OCI-LY3 (cell line): Measurements from ENCODE around the gene GON7.
A peak's percentile ranks its signal among the peaks of the same experiment; 100 is the strongest.
"Not testable (repeated sequence)": the region's sequence is repeated elsewhere in the genome, so short reads cannot be mapped to it uniquely, and the experiment has no call there.

Experiments used
- H2AFZ ChIP-seq: fragments of 200-600, 300-600 bp; shearing (Covaris generic); 2 replicates; pipeline ENCODE4 v1.6.0; 2014; ENCODE audit warnings: antibody characterized with exemption, low read depth, low read length
- H3K27ac ChIP-seq: fragments of 200-600, 300-600 bp; sonication (generic); 2 replicates; pipeline ENCODE4 v1.5.1; 2014; ENCODE audit warnings: mild to moderate bottlenecking, low read length, moderate library complexity, mixed read lengths
- H3K27me3 ChIP-seq: fragments of 200-600, 300-600 bp; sonication (generic); 2 replicates; pipeline ENCODE4 v1.6.1; 2014; ENCODE audit warnings: low read depth, low read length, mixed read lengths
- H3K36me3 ChIP-seq: fragments of 200-600, 300-600 bp; sonication (generic); replicated peaks from 2 replicates; pipeline ENCODE3; 2014; ENCODE audit warnings: low read depth, low read length, mixed read lengths
- H3K4me1 ChIP-seq: fragments of 300-600, 200-600 bp; sonication (generic); 2 replicates; pipeline ENCODE4 v1.6.1; 2014; ENCODE audit warnings: low read length, mixed read lengths
- H3K4me2 ChIP-seq: fragments of 200-600, 300-600 bp; sonication (generic); 2 replicates; pipeline ENCODE4 v1.6.1; 2014; ENCODE audit warnings: low read length, mixed read lengths
- H3K4me3 ChIP-seq: fragments of 300-600, 200-600 bp; sonication (generic); 2 replicates; pipeline ENCODE4 v1.5.1; 2014; ENCODE audit warnings: antibody characterized with exemption, mild to moderate bottlenecking, low read length, moderate library complexity
- H3K79me2 ChIP-seq: fragments of 300-600, 200-600 bp; shearing (Covaris generic); 2 replicates; pipeline ENCODE4 v1.6.1; 2014; ENCODE audit warnings: mild to moderate bottlenecking, low read length, mixed read lengths
- H3K9ac ChIP-seq: fragments of 300-600, 200-600 bp; shearing (Covaris generic); 2 replicates; pipeline ENCODE4 v1.6.0; 2014; ENCODE audit warnings: mild to moderate bottlenecking, low read length, moderate library complexity
- H3K9me3 ChIP-seq: fragments of 200-600, 300-600 bp; shearing (Covaris generic); 2 replicates; pipeline ENCODE4 v1.6.1; 2014; ENCODE audit warnings: low read length, mixed read lengths; ENCODE audit not compliant: insufficient read depth
- H4K20me1 ChIP-seq: fragments of 200-600, 300-600 bp; sonication (generic); 2 replicates; pipeline ENCODE4 v1.6.1; 2016; ENCODE audit warnings: low read length, mixed read lengths; ENCODE audit not compliant: insufficient read depth
- EZH2phosphoT487 ChIP-seq: fragments of 200-600 bp; shearing (Covaris generic); IDR thresholded peaks from 2 replicates; pipeline ENCODE4 v1.6.1; 2018; ENCODE audit warnings: antibody characterized with exemption, mixed run types, low read depth
- TF ChIP-seq, protein P1 (sequence below): fragments of 200-600, 300-600 bp; sonication (generic); IDR thresholded peaks from 2 replicates; pipeline ENCODE4 v1.5.1; 2014; ENCODE audit warnings: antibody characterized with exemption, low read length, low read depth

The GON7 gene

DNA sequence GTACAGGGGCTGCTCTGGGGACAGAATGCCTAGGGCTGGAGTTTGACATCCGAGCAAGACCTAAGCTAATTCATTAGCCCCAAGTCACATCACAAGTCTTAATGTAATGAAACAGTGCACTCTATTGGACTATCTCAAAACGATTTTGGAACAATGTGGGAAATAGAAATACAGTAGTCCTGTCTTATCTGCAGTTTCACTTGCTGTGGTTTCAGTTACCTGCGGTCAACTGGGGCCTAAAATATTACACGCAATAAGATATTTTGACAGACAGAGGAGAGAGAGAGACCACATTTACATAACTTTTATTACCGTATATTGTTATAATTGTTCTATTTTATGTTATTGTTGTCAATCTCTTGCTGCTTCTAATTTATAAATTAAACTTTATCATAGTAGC lies 43.3 kb downstream of the GON7 start:
- no peak overlapping the region for H3K4me3 ChIP-seq
- no peak overlapping the region for H3K9ac ChIP-seq
- no peak overlapping the region for H3K27ac ChIP-seq
- H3K9me3 ChIP-seq, result no peaks in the 10 kb centered on the region
- no peaks in the 10 kb centered on the region for H4K20me1 ChIP-seq
- no peak for TF ChIP-seq EZH2phosphoT487
- TF ChIP-seq, protein P1, sequence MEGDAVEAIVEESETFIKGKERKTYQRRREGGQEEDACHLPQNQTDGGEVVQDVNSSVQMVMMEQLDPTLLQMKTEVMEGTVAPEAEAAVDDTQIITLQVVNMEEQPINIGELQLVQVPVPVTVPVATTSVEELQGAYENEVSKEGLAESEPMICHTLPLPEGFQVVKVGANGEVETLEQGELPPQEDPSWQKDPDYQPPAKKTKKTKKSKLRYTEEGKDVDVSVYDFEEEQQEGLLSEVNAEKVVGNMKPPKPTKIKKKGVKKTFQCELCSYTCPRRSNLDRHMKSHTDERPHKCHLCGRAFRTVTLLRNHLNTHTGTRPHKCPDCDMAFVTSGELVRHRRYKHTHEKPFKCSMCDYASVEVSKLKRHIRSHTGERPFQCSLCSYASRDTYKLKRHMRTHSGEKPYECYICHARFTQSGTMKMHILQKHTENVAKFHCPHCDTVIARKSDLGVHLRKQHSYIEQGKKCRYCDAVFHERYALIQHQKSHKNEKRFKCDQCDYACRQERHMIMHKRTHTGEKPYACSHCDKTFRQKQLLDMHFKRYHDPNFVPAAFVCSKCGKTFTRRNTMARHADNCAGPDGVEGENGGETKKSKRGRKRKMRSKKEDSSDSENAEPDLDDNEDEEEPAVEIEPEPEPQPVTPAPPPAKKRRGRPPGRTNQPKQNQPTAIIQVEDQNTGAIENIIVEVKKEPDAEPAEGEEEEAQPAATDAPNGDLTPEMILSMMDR, result no peak
- H3K27me3 ChIP-seq, result no peaks in the 10 kb centered on the region
- H3K36me3 ChIP-seq, result no peaks in the 10 kb centered on the region
- H3K79me2 ChIP-seq, result no peaks in the 10 kb centered on the region
- no peak overlapping the region for H3K4me2 ChIP-seq
- H2AFZ ChIP-seq, result no peak overlapping the region
- no peaks in the 10 kb centered on the region for H3K4me1 ChIP-seq

DNA sequence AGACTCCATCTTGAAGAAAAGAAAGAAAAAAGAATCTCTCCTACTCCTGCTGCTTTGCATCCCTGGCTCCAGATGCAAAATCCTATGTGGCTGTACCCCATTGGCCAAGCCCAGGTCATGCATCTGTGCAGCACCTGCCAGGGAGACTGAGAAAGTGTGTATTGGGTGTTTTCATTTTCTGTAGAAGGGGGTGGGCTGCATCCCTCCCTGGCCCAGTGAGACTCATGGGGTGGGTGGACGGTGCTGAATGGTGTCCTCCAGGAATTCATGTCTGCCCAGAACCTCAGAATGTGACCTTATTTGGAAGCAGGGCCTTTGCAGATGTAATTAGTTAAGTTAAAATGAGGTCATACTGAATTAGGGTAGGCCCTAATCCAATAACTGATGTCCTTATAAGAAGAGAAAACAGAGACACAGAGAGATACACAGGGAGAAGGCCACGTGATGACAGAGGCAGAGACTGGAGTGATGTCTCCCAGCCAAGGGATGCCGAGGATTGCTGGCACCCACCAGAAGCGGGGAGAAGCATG lies 45.4 kb downstream of the GON7 start:
- TF ChIP-seq, protein P1, result no peak
- no peak for TF ChIP-seq EZH2phosphoT487
- Histone ChIP-seq H3K4me1 (no peaks in the 10 kb centered on the region), H4K20me1 (no peaks in the 10 kb centered on the region), H3K9me3 (no peaks in the 10 kb centered on the region), H3K4me3 (no peak overlapping the region), H3K27me3 (no peaks in the 10 kb centered on the region), H3K27ac (no peak overlapping the region), H3K79me2 (no peaks in the 10 kb centered on the region), H2AFZ (no peak overlapping the region), H3K4me2 (no peak overlapping the region), H3K36me3 (no peaks in the 10 kb centered on the region), H3K9ac (no peak overlapping the region)

DNA sequence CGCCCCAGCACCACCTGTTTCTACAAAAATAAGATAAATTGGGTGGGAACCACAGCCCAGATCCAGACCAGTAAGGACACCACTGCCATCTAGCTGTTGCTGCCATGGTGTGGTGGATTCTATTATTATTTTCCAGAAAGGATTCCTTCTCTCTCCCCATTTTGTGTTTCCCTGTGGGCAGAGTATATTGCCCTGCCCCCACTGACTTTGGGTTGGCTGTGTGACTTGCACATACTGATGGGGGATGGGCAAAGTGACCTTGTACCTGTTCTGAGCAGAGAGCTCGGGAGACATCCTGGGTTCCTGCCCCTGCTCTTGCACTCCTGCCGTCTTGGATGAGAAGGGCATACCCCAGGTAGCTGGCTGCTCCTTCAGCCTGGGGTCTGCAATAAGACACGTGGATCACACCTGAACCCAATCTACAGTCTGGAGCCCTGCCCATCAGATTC lies 46.5 kb downstream of the GON7 start:
- no peak overlapping the region for H2AFZ ChIP-seq

DNA sequence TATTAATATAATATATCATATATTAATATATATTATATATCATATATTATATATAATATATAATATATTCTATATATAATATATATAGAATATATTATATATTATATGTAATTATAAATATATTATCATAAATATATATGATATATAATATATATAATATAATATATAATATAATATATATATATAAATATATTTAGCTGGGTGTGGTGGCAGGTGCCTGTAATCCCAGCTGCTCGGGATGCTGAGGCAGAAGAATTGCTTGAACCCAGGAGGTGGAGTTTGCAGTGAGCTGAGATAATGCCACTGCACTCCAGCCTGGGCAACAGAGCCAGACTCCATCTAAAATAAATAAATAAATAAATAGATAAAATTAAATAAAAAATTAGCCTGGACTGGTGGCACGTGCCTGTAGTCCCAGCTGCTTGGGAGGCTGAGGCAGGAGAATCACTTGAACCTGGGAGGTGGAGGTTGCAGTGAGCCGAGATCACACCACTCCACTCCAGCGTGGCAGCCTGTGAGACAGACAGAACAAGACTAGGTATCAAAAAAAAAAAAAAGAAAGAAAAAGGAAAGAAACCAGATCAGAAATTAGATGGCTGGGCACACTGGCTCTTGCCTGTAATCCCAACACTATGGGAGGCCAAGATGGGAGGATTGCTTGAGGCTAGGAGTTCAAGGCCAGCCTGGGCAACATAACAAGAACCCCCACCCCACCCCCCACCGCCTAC lies 47.1 kb downstream of the GON7 start:
- H3K27me3 ChIP-seq, H3K4me3 ChIP-seq, H2AFZ ChIP-seq, H3K9me3 ChIP-seq, H3K36me3 ChIP-seq, H3K9ac ChIP-seq, H3K27ac ChIP-seq, H3K79me2 ChIP-seq, H3K4me2 ChIP-seq, H4K20me1 ChIP-seq, H3K4me1 ChIP-seq: not testable (repeated sequence)

More for the DNA sequence above, 46.5 kb downstream of the GON7 start:
- Histone ChIP-seq H3K79me2 (no peaks in the 10 kb centered on the region), H3K4me2 (no peak overlapping the region), H3K27me3 (no peaks in the 10 kb centered on the region), H3K27ac (no peak overlapping the region), H3K36me3 (no peaks in the 10 kb centered on the region), H3K4me3 (no peak overlapping the region), H3K9ac (no peak overlapping the region), H3K9me3 (no peaks in the 10 kb centered on the region), H4K20me1 (no peaks in the 10 kb centered on the region), H3K4me1 (no peaks in the 10 kb centered on the region)
- TF ChIP-seq, protein P1, result peak; percentile 45
- no peak for TF ChIP-seq EZH2phosphoT487

GRCh38 chr14:93158349-93158748 lies 48.5 kb downstream of the GON7 start:
- not testable (repeated sequence) for H2AFZ ChIP-seq, H3K4me3 ChIP-seq, H3K27ac ChIP-seq, H3K36me3 ChIP-seq, H3K27me3 ChIP-seq, H4K20me1 ChIP-seq, H3K9me3 ChIP-seq, H3K79me2 ChIP-seq, H3K4me2 ChIP-seq, H3K9ac ChIP-seq, H3K4me1 ChIP-seq
